Measurements from ENCODE around the gene C4BPB.
A peak's percentile ranks its signal among the peaks of the same experiment; 100 is the strongest.

Gene C4BPB

DNA sequence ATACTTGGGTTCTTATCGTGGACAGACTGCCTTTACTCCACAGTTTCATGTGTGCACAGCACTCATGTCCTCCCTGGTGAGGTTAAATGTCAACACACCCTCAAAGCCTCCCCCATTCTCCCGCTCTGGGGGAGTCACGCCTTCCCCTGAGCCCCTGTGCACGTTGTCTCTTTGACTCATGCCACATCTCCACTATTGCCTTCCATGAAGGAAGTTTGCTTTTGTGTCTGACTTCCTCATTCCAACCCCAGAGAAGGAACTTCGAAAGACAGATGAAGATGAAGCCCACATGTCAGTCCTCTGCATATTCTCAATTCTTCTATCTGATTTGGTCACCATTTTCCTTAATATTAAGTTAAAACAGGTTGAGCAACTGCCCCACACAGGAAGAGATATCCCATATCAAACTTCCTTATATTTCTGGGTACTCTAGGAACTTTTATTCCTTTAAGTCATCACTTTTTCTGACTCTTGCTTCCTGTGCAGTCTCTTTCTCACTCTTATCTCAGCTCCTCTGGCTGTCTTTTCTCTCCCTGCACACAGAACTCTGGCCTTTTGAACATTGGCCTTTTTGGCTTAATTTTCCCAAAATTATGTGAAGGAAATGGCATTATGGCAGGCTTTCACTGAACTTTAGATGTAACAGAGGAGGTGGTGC, 56.9 kb downstream of the C4BPB start:
- no peak for TF ChIP-seq Cebpa-rat (IDR thresholded peaks at IDR 0.05)
- peaks cover 0 to 32% (median 3%) of the 10 kb centered on the region in 10 experiments; a peak in 8 of 20 replicates for H3K4me1 ChIP-seq
- no peaks in the 10 kb centered on the region for H3K27me3 ChIP-seq
- H4K20me1 ChIP-seq: no peaks in the 10 kb centered on the region
- H3K9me3 ChIP-seq (replicated peaks in 1 of 11): peaks cover 0 to 6% (median 0%) of the 10 kb centered on the region in 11 experiments; a peak in 2 of 22 replicates
- no peak overlapping the region for H3K9ac ChIP-seq
- peak overlapping the region in 3 of 11 experiments; percentile 38 to 46 (median 44); a peak in 7 of 22 replicates for H3K27ac ChIP-seq
- H3K4me3 ChIP-seq: no peak overlapping the region
- peak overlapping the region in 4 of 11 experiments; percentile 27 to 73 (median 66); a peak in 6 of 22 replicates for H3K4me2 ChIP-seq
- no peaks in the 10 kb centered on the region for H3K36me3 ChIP-seq
